NCI-H2107 (cell line): ENCODE measurements around the gene GABRA5.
"Not testable (repeated sequence)": the region's sequence is repeated elsewhere in the genome, so short reads cannot be mapped to it uniquely, and the experiment has no call there.

ENCODE experiments used
- DNase-seq: peaks from one replicate; lab custom pipeline; 2025; lab: John Stamatoyannopoulos, UW

The GABRA5 gene

GRCh38 chr15:26866298-26867199 is at the start of gene GABRA5:
TSS of gene GABRA5 (plus strand) at chr15:26867062. CDS start at chr15:26869249, 2,187 bp downstream.
- no peak for DNase-seq

GRCh38 chr15:26831191-26831590 is 35.7 kb upstream of the GABRA5 start:
- DNase-seq: not testable (repeated sequence)

- no peak for DNase-seq
Observed at GRCh38 chr15:26831951-26832350, 34.9 kb upstream of the GABRA5 start.

GRCh38 chr15:26838742-26839460 is 28.0 kb upstream of the GABRA5 start:
- no peak for DNase-seq

- no peak for DNase-seq
Observed at GRCh38 chr15:26841514-26841913, 25.3 kb upstream of the GABRA5 start.

GRCh38 chr15:26841941-26842340 is 24.9 kb upstream of the GABRA5 start:
- DNase-seq: no peak

GRCh38 chr15:26842391-26842790 is 24.5 kb upstream of the GABRA5 start:
- no peak for DNase-seq

GRCh38 chr15:26844901-26845300 is 22.0 kb upstream of the GABRA5 start:
- no peak for DNase-seq

- DNase-seq: no peak
Observed at GRCh38 chr15:26848498-26848897, 18.4 kb upstream of the GABRA5 start.

GRCh38 chr15:26850161-26850560 is 16.7 kb upstream of the GABRA5 start:
- DNase-seq: no peak

GRCh38 chr15:26852980-26853379 is 13.9 kb upstream of the GABRA5 start:
- no peak for DNase-seq

GRCh38 chr15:26854435-26854834 is 12.4 kb upstream of the GABRA5 start:
- no peak for DNase-seq

GRCh38 chr15:26864664-26865191 is 2.1 kb upstream of the GABRA5 start:
- no peak for DNase-seq

GRCh38 chr15:26867200-26868007 is 542 bp downstream of the GABRA5 start:
- no peak for DNase-seq

GRCh38 chr15:26868029-26868685 is 1.3 kb downstream of the GABRA5 start:
- DNase-seq: no peak

- no peak for DNase-seq
Observed at GRCh38 chr15:26869628-26870027, 2.8 kb downstream of the GABRA5 start.

- no peak for DNase-seq
Observed at GRCh38 chr15:26870346-26870745, 3.5 kb downstream of the GABRA5 start.

- DNase-seq: no peak
Observed at GRCh38 chr15:26872206-26872605, 5.3 kb downstream of the GABRA5 start.

- no peak for DNase-seq
Observed at GRCh38 chr15:26873846-26874245, 7.0 kb downstream of the GABRA5 start.

- no peak for DNase-seq
Observed at GRCh38 chr15:26874774-26875475, 8.1 kb downstream of the GABRA5 start.

- DNase-seq: no peak
Observed at GRCh38 chr15:26875476-26875850, 8.6 kb downstream of the GABRA5 start.
